Liver (tissue), 3 donors: Measurements from ENCODE around the gene ILDR2.

Experiments used
- CTCF ChIP-seq: fragments of 150-350 bp; IDR thresholded peaks from 2 replicates; pipeline ENCODE4 v1.5.1; 2017; ENCODE audit warnings: improper control_type of control experiment, low read depth, low read length; ENCODE audit not compliant: missing input control
- REST ChIP-seq: IDR thresholded peaks from 2 replicates; pipeline ENCODE4 v1.6.1; 2016; ENCODE audit warnings: antibody characterized with exemption, mild to moderate bottlenecking
- TAF1 ChIP-seq: conservative IDR thresholded peaks from 2 replicates; pipeline ENCODE4 v1.6.1; 2016; ENCODE audit warnings: antibody characterized with exemption, mild to moderate bottlenecking
- donor health status: healthy.
- donor health status: healthy.

- TF ChIP-seq CTCF: no peak
- TF ChIP-seq REST: no peak
- TF ChIP-seq TAF1: no peak
Measured at GRCh38 chr1:166918956-166919316, 56.4 kb downstream of the ILDR2 start.
